Liver (tissue), 3 donors: ENCODE data around the gene INPP4A.

Source experiments
- CTCF ChIP-seq: fragments of 150-350 bp; IDR thresholded peaks from 2 replicates; pipeline ENCODE4 v1.5.1; 2017; ENCODE audit warnings: improper control_type of control experiment, low read depth, low read length; ENCODE audit not compliant: missing input control
- EGR1 ChIP-seq, 2 donors: IDR thresholded peaks; 2 replicates each; pipeline ENCODE4 v1.6.1; 2016 to 2018; ENCODE audit warnings: antibody characterized with exemption in 2 of 2, low read depth in 2 of 2
- JUND ChIP-seq, 2 donors: IDR thresholded peaks; 2 replicates each; pipeline ENCODE4 v1.6.1; 2016; ENCODE audit warnings: antibody characterized with exemption in 2 of 2
- donor health status: healthy.
- donor health status: healthy.

- no peak for TF ChIP-seq EGR1 (IDR thresholded peaks at IDR 0.05; ENCODE audit: low read depth in 2 of 2)
- no peak for TF ChIP-seq CTCF
- TF ChIP-seq JUND (IDR thresholded peaks at IDR 0.05): no peak
Observed at GRCh38 chr2:98419544-98419943, 25.1 kb upstream of the INPP4A start.
